CD4-positive, alpha-beta T cell treated with Interleukin-6 for 4 hours (primary cell): ENCODE measurements around the gene GLRA3.
"Not testable (repeated sequence)": the region's sequence is repeated elsewhere in the genome, so short reads cannot be mapped to it uniquely, and the experiment has no call there.

Experiments used
- DNase-seq: peaks from one replicate; pipeline ENCODE4 v3.0.0-alpha.2; 2020; ENCODE audit warnings: mixed read lengths

GLRA3 gene

DNA sequence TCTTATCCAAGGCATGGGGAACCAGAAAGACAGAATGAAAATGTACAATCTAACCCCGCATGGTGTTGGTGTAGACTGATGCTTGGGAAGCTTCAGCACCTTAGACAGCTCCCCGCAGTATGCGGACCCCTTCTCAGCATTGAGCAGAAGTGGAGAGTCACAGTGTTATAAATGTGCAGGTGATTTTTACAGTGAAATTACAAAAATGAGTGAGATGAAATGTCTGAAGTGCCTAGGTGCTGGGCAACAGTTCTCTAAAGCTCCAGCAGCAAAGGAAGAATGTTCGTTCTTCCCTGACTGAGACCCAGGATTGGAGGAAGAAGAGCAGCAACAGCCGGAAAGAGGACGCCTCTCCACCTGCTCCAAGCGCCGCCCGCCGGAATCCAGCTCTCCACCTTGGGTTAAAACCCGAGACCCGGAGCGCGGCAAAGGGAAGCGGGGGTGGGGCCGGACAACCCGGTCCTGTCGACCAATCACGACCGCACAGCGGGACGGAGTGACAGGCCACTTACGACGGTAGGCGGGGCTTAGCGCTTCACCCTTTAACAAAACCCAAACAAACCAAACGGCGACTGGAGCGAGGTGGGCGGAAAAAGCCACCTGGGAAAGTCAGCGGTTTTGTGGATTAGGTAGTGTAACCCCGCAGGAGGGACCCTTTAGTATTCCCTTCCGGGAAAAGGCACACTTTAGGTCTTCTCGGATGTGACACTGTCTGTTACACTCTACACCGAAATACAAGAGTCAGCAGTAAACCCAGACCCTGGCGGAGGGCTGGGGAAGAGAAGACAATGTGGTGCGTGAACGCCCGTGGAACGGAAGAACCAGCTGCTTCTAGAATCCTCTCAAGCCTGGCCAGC lies at the start of gene GLRA3:
TSS of gene GLRA3 (minus strand) at position 403 of the 857 bp plus-strand sequence. CDS start 436 bp downstream, outside the sequence.
- no peak for DNase-seq

GRCh38 chr4:174874898-174875297 lies 45.9 kb upstream of the GLRA3 start:
- no peak for DNase-seq

DNA sequence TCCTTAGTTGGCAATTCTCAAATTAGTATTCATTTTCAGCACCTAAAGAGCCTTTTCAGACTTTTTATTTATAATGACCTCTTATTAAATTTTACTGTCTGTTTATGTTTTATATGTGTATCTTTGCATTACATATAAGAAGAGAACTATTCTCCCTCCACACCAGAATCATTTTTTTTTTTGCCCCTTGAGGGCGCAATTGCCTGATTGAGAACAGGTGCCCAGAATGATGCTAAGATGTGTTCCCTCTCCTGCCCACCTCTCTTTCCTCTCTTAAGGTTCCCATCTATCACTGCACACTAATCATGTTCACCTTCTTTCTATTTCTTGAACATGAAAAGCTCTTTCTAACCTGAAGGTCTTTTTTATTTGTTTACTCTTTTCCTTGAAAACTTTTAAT lies 44.9 kb upstream of the GLRA3 start:
- no peak for DNase-seq

GRCh38 chr4:174873146-174873545 lies 44.1 kb upstream of the GLRA3 start:
- not testable (repeated sequence) for DNase-seq

- no peak for DNase-seq
Observed at GRCh38 chr4:174871407-174871806, 42.4 kb upstream of the GLRA3 start.

GRCh38 chr4:174870311-174870710 lies 41.3 kb upstream of the GLRA3 start:
- DNase-seq = no peak

- DNase-seq = no peak
Observed at GRCh38 chr4:174869339-174869738, 40.3 kb upstream of the GLRA3 start.

- DNase-seq = no peak
Observed at GRCh38 chr4:174867903-174868302, 38.9 kb upstream of the GLRA3 start.

DNA sequence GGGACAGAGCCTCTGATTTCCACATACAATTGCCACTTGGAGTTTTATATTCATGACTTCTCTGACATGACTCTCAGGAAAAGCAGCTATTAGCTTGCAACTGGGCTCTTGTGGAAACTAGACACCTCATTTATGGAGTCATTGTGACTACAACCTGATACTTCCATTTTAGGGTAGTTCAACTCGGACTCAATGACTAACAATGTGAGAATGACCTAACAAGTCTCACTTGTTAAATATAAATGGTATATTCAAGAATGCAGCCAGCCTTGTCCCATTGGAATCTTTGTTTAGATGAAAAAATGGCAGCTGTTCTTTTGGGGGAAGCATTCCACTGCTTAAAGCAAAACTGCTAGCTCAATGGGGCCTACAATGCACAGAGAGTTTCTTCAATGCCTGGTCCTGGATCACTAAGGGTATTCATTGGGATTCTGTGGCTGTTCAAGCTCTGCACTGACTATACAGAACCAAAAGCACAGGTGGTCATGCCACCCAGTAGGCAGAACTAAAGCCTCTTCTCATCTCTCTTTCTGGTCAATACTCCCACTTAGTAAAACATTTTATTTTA lies 36.5 kb upstream of the GLRA3 start:
- DNase-seq = no peak

DNA sequence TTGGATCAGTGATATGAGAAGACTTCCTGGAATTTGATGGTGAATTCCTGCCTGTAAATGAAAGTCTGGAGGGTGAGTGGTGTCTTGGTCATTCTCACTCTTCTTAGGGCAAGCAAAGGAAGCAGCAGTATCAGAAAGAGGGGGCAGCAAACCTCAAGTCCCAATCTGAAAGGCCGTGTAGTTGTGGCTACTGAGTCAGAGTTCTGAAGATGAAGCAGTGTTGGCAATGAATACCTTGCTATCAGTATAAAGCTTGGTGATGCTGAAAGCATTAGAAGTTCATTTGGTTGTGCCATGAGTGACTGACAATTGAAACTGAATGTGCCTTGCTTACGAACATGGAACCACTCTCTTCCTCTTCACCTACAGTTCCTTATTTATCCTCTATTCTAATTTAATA lies 35.0 kb upstream of the GLRA3 start:
- no peak for DNase-seq

DNA sequence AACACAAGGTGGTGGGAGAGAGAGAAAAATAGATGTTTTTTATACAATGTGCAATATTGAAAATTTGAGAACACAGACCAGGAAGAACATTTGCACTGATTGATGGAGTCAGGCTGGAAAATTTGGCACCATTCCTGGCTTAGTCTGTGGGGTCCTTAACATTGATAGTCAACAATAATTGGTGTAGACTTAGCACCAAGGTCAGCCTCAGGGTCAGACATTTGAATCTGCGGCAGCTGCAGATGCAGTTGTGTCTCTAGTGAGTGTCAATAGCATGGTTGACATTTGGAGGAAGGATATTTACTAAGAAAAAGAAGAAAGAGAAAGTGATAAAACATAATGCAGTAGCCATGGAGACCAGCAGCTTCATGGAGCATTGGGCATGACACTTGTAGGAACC lies 31.5 kb upstream of the GLRA3 start:
- no peak for DNase-seq

GRCh38 chr4:174859904-174860303 lies 30.9 kb upstream of the GLRA3 start:
- no peak for DNase-seq

DNA sequence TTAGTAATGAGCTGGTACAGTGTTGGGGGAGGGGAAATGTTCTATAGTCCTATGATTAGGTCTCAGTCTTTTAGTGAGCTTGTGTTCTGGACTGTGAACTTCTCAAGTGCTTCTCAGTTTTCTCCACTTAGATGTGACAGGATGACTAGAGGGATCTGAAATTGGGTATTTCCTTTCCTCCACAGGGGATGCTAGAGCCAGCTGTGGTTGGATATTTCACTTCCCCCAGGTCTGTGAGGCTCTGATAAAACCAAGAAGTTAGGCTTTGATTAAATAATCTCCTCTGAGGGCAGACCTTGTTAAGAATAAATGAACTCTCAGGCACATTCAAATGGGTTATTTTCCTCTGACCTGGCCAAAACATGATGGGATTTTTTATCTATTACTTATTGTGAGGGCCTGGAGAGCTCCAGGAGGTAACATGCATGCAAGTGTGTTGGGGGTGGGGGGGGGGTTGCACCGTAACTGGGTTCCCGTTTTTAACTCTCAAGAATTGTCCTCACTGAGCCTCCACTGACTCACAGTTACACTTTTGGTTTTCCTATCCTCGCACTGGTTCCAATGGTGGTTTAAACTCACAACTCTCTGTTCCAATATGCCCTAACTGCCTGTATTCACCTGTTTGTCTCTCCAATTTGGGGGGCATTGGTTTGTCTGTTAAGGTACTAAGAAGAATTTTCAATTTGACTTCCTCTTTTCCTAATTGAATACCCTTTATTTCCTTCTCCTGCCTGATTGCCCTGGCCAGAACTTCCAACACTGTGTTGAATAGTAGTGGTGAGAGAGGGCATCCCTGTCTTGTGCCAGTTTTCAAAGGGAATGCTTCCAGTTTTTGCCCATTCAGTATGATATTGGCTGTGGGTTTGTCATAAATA lies 28.1 kb upstream of the GLRA3 start:
- DNase-seq = no peak

GRCh38 chr4:174855050-174855449 lies 26.0 kb upstream of the GLRA3 start:
- DNase-seq = no peak

GRCh38 chr4:174853629-174854028 lies 24.6 kb upstream of the GLRA3 start:
- no peak for DNase-seq

- no peak for DNase-seq
Observed at GRCh38 chr4:174848596-174848995, 19.5 kb upstream of the GLRA3 start.

- DNase-seq = no peak
Observed at GRCh38 chr4:174847801-174848427, 18.9 kb upstream of the GLRA3 start.

DNA sequence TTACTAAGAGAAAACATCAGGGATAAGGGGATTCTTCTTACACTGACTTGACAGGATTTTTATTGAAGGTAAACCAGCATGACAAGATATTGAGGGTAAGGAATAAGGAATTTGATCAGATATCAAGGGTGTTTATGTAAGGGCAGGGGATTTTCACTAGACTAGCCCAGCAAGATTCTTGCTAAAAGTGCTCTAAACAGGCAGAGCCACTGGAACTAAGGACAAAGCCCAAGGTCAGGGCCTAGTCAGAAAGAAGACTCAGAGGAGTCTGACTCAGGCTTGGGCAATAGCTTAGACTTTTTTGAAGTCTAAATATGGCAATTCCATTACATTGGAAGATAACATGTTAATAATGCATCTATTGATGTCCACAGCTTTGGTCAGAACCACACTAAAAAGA lies 6.5 kb upstream of the GLRA3 start:
- no peak for DNase-seq

DNA sequence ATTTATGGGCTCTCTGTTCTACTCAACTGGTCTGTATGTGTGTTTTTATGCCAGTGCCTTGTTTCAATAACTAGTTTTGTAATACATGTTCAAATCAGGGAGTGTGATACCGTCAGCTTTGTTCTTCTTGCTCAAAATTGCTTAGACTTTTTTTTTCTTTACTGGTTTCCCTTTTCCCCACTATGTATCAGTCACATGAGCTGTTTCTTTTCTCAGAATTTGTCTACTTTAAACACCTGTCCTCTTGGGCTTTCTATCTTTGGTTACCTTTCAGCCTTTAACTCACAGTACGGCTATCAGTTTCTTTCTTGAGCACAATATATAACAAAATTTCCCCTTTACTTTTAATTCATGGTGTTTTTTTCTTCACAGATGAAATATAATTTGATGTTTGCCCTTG lies 5.4 kb upstream of the GLRA3 start:
- DNase-seq = no peak

- DNase-seq = no peak
Observed at GRCh38 chr4:174826660-174827059, 2.4 kb downstream of the GLRA3 start.

GRCh38 chr4:174815282-174815681 lies 13.8 kb downstream of the GLRA3 start:
- DNase-seq = no peak

DNA sequence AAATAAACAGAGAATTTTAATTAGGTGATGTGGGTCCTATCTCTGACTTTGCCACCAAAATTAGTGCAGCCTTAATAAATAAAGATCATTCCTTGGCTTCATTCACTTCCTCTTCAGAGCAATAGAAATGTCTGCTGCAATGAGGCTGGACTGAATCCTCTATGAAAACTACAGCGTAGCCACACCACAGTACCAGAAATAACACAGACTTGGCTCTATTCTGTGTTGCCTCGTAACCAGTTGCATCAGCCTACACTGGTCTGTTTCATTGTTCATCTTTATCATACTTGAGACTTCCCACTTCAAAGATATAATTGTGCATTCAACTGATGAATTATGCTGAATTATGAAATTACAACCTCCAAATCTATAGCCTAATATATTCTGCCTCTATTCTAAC lies 15.8 kb downstream of the GLRA3 start:
- DNase-seq = no peak

GRCh38 chr4:174810834-174811233 lies 18.2 kb downstream of the GLRA3 start:
- no peak for DNase-seq
